Stimulated activated CD4-positive, alpha-beta T cell treated with anti-CD3 and anti-CD28 coated beads, Interleukin-2, amount 100 ng/mL, for 24 hours (primary cell): Measurements from ENCODE around the gene XYLT2.
"Not testable (repeated sequence)": the region's sequence is repeated elsewhere in the genome, so short reads cannot be mapped to it uniquely, and the experiment has no call there.

ENCODE experiments used
- DNase-seq, 2 donors: peaks; one replicate each; pipeline ENCODE4 v3.0.0-alpha.2; 2020

The XYLT2 gene

DNA sequence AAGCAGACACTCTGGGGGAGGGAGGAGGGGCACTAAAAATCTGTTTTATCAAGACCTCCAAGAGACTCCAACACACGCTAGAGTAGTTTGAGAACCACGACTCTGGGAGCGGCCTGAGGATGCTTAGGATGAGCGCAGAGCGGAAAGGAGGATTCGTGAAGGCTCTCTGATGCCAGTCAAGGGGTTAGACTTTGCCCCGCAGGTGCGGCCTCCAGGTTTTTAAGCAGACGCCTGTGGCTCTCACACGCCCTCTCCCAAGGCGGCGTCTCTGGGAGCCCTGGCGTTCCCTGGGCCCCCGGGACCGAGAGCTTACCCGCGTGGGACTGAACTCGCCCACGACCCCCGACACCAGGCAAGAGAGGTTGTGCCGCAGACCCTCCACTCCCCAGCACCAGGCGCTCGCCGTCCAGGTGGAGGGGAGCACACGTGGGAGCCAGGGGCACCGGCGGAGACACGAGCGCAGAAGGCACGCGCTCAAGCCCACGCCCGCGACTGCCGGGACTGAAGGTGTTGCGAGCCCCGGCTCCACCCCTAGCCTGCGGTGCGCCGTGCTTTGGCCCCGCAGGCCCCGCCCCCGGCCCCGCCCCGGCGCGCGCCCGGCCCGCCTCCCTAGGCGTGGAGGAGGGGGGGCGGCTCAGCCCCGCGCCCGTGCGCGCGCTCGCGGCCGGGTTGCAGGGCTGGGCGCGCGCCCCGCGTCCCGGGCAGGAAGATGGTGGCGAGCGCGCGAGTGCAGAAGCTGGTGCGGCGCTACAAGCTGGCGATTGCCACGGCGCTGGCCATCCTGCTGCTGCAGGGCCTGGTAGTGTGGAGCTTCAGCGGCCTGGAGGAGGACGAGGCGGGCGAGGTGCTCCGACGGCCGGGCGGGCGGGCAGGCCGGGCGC, at the start of gene XYLT2:
Gene XYLT2 (plus strand): TSS at position 695 of the 881 bp plus-strand sequence. CDS start 15 bp downstream, at position 710.
- peak; percentile 90 to 94 for DNase-seq

DNA sequence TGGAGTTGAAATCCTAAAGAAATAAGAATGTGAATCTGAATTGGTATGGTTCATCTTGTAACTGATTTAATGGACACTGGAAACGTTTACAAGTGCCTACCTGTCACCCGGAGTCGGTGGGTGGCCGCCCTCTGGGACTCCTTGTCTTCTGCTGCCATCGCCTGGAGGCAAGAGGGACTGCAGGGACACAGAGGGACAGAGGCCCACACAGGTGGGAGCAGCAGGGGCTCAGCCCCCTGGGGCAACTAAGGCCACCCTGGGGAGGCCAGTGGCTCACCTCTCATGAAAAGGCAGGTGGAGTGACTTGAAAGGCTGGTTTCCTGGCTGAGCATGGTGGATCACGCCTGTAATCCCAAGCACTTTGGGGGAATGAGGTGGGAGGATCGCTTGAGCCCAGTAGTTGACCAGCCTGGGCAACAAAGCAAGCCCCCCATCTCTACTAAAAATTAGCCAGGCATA, 48.5 kb upstream of the XYLT2 start:
- peak; percentile 83 to 85 for DNase-seq

DNA sequence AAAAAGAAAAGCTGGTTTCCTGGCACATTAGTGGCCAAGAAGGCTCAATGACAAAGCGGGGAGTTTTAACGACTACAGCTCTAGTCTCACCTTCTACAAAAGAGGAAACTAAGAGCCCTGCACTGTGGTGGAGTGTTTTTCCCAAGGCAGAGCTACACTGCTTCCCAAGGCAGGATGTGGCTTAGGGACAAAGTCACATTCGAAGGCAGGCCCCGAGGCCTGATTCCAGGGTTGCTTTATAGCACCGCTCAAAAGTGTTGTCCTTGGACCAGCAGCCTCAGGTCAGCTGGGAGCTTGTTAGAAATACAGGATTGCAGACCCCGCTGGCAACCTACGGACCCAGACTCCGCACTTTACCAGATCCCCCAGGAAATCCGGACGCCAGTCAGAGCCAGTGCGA, 47.9 kb upstream of the XYLT2 start:
- DNase-seq: no peak

DNA sequence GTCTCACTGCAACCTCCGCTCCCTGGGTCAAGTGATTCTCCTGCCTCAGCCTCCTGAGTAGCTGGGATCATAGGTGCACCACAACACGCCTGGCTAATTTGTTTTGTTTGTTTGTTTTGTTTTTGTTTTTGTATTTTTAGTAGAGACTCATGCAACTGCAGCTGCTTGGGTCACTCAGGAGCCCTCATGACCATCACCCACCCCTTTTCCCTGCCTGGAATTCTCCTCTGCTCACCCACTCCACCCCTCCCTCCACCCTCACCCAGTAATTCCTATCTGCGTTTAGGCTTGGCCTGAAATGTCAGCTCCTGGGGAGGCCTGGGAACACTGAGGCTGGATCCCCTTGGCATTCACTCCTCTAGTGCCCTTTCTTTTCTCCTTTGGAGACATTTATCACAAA, 46.1 kb upstream of the XYLT2 start:
- DNase-seq: no peak

DNA sequence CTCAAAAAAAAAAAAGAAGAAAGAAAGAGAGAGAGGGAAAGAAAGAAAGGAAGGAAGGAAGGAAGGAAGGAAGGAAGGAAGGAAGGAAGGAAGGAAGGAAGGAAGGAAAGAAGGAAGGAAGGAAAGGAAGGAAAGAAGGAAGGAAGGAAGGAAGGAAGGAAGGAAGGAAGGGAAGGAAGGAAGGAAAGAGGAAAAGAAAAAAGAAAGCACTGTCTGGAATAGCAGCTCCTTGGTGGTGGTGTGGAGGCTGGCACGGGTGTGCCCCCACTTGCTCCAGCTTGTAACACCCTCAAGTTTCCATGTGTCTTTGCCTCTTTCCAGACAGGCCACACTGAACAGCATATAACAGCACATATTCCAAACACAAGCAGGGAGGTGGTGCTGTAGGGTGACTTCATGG, 45.1 kb upstream of the XYLT2 start:
- not testable (repeated sequence) for DNase-seq

DNA sequence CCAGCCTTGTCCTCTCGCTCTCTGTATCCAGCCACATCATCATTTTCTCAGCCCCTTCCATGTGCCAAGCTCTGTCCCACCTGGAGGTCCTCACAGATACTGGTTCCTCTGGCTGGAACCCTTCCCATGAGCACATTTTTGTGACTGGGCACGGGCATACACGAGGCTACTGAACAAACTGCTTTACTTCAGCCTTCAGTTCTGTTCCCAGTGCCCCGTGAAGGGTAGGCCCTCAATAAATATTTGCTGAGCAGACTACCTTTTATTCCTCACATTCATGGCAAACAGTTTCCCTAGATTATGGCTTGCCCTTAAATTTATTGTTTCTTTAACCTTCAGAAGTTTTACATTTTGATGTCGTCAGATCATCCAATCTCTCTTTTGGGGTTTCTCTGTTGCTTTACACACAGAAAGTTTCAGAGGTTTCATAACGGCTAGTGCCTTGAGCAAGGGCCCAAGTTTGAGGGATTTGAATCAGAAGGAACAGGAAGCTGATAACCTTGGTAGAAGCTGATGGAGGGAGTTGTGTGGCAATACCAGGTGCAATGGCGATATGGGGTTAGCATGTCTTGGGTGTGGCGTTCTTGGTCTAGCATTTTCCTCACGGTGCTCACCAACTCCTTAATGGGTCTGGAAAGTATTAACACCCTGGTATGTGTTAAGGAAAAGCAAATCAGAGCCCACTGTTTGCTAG, 43.9 kb upstream of the XYLT2 start:
- no peak for DNase-seq

DNA sequence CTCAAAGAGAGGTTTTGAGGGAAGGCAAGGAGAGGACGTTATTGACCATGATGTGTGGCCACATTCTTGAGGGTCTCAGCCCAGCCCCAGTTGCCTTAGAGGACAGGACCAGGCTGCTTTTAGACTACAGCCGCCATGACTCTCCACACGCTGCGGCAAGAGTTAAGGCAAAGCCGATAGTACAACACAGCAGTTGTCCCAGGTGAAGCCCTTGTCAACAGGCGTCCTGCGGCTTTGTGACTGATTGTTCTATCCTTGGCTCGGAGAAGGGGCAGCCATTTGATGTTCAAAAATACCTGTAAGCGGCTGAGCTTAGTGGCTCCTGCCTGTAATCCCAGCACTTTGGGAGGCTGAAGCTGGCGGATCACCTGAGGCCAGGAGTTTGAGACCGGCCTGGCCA, 42.9 kb upstream of the XYLT2 start:
- DNase-seq: no peak

DNA sequence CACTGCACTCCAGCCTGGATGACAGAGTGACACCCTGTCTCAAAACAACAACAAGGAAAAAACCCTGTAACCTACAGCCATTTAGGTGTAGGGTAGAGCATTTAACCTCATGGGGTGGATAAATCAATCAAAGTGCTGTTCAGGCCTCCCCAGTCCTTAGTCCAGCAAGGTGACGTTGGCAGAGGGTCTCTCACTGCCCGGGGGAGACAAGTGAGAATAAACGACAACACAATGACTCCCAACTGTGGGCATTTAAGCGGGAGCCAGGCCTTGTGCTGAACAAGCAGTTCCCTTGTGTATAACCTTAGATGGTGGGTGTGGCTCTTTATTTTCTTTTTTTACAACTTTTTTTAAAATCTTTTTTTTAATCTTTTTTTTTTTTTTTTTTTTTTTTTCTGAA, 42.3 kb upstream of the XYLT2 start:
- no peak for DNase-seq

DNA sequence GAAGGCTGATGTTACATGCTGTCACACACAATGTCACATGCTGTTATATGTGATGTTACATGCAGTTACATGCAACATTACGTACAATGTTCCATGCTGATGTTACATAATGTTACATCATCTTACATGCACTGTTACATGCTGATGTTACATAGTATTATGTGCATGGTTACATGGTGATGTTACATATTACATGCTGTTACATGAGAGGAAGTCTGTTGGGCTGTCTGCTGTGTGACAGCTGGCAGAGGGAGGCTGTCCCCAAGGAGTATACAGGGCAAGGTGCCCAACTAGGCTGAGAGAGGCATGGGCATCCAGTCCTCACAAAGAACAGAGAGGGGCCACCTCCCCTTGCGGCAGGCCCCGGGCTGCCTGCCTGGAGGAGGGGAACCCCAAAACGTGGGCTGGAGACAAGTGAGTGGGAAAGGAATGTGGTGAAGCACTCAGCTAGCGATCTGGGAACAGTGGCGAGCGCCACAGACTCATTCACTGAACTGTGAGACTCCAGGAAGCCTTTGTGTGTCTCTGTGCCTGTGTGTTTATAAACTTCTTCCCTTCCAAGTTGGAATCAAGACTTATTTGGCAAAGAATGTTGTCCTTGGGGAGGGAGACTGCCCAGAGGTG, 41.0 kb upstream of the XYLT2 start:
- DNase-seq: no peak

DNA sequence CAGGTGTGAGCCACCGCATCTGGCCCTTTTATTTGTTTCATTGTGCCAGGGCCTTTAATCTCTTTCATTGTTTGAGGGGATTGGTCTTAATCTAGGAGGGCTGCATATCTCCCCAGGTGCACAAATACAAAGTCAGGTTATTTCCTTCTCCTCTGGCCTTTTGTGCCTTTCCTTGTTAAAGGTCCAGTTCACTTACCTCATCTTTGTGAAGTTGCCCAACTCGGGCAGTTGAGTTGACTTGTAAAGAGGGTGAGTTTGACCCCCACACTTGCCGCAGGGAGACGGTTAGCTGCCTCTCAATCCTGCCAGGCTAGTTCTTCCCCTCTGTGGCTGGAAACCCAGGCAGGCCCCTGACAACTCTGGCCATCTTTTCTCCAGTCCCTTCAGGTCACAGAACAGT, 38.3 kb upstream of the XYLT2 start:
- no peak for DNase-seq

DNA sequence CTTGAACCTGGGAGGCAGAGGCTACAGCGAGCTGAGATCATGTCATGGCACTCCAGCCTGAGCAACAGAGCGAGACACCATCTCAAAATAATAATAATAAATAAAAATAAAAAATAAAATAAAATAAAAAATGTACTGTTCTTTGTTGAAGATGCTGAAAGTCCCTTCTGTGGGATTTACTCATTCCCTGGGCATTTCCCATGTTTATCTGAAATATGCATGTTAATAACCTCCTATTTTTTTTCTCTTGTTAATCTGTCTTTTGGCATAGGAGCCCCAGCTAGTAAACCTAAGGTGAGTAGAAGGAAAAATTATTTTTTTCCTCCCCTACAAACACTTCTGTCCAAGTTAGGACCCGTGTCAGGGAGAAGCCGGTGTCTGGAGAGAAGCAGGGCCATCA, 37.3 kb upstream of the XYLT2 start:
- DNase-seq: no peak

DNA sequence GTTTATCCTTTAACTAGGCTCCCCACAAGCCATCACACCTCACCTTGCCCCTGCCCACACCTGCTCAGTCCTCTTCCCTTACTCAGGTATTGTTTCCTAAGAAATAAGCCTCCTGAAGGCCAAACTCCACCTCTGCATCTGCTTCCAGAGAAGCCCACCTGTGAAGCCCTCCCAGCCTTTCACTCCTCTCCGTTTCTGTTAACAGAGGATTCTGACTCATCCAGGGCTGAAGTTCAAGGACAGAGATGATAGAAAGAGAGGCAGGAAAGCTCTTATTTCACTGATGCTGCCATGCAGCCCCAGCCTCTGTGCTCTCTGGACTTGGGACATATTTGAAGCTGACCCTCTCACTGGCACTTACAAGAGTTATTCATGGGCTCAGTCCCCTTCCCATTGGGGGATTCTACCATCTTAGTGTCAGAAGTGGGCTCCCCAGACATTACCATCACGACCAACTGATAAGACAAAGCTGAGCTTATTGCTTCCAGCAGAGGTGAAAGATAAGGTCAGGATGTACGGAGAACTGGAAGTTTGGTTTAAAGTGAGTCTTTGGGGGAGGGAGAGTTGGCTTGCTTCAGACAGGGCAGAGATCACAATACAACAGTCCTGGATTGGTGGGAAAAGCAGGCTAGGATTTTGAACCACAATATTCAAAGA, 35.3 kb upstream of the XYLT2 start:
- DNase-seq: no peak

DNA sequence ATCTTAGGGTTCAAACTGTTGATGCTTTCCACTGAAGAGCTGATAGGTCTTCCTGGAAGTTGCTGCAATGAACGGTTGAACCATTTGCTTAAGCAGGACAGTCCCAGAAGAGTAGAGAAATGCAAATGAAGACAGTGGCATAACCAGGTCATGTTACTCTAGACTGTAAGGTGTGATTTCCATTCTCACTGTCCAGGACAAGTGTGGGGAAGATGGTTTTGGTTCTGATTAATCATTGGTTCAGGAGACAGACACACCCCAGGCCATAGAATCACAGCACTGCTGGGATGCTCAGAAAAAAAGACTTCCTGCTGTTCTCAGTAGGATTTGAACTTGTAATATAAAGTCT, 34.8 kb upstream of the XYLT2 start:
- no peak for DNase-seq

DNA sequence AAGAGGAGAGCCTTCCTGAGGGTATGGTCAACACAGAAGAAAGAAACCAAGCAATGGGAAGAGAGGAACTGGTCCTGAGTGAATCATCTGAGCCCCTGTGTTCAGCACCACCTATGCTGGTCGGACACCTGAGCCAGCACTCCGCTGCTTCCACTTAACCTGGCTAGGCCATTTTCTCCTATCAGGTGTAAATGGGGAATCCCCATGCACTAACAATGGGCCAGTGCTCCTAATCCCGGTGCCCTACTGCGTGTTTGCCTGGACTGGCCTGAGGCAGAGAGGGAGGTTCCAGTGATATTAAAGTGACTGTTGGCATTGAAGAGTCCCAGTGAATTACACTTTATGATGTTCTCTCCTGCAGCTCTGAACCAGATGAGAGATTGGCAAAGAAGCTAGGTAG, 34.4 kb upstream of the XYLT2 start:
- no peak for DNase-seq

DNA sequence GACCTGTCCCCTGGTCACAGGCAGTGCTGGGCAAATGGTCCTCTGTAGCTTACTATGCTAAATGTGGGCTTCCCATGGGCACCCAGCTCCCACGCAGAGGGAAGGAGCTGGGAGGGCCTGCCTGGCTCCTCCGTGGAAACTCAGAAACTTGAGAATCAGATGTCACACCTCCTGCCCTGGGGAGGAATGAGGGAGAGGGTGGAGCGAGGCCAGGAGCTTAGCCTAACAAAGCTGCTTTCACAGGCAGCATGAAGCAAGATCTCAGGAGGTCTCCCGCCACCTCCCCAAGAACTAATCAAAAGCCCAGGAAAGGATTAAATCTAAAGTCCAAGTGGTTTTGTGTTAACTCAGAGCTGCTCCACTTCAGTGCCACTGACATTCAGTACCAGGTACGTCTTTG, 33.6 kb upstream of the XYLT2 start:
- no peak for DNase-seq

DNA sequence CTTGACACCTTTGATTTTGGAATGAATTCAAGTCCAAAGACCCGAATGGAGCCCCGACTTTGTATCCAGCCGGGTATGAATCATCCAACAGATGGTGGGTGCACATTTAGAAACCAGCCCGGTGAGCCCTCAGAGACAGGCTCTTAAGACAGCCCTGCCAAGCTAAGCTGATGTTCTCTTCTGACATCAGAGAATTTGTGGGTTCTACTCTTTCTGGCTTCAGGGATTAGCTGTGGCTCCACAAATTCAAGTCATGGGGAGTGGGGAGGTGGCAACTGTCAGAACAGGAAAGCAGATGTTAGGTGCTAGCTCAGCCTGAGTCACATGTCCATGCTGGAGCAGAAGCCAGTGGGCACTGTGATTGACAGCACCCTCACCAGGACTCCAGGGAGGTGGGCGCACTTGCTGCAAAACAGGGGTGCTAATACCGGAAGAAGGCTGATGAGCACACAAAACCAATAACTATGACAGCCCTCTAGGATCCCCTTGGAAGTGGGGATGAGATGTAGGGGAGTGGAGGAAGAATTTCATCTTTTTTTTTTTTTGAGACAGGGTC, 31.4 kb upstream of the XYLT2 start:
- no peak for DNase-seq

DNA sequence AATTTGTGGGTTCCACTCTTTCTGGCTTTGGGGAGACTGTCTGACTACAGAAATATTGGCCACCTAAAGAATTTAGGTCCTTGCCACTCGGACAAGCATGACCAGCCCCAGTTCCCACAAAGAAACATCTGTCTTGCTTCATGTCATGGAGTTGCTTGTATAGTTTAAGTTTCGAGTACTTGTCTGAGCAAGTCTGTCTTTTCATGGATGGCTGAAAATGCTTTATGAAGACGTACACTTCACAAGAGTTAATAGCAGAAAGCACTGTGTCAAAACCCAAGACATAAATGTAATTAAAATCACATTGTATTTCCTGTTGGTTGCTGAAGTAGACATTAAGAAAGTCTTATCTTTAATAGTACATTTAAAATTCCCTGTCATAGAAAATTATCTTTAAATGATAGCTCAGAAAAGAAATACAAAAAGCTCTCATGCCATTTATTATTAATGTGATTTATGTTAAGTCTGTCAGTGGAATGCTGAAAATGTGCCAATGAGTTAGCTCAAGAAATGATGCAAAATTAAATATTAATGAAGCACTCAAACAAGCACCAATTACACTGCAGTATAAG, 29.8 kb upstream of the XYLT2 start:
- DNase-seq: no peak

DNA sequence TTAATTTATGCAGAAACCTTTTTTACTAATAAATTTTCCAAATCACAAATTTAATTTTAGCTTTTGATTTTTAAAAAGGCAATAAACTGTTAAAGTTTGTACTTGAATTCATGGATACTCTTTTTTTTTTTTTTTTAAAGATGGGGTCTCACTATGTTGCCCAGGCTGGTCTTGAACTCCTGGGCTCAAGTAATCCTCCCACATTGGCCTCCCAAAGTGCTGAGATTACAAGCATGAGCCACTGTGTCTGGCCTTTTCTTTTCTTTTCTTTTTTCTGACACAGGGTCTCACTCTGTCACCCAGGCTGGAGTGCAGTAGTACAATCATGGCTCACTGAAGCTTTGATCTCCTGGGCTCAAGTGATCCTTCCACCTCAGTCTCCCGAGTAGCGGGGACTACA, 29.3 kb upstream of the XYLT2 start:
- DNase-seq: not testable (repeated sequence)

DNA sequence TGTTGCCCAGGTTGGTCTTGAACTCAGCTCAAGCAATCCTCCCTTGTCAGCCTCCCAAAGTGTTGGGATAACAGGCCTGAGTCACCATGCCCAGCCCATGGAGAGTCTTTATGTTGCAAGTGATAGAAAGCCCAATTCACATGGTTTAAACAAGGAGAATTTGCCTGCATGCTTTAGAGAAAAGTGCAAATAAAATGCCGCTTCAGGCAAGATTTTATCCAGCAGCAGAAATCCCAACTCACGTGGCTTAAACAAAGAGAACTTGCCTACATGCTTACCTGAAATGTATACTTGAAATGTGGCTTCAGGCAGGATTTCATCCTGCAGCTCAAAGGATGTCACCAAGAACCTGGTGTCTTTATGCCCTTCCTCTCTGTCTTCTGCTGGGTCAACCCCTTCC, 28.8 kb upstream of the XYLT2 start:
- DNase-seq: no peak

DNA sequence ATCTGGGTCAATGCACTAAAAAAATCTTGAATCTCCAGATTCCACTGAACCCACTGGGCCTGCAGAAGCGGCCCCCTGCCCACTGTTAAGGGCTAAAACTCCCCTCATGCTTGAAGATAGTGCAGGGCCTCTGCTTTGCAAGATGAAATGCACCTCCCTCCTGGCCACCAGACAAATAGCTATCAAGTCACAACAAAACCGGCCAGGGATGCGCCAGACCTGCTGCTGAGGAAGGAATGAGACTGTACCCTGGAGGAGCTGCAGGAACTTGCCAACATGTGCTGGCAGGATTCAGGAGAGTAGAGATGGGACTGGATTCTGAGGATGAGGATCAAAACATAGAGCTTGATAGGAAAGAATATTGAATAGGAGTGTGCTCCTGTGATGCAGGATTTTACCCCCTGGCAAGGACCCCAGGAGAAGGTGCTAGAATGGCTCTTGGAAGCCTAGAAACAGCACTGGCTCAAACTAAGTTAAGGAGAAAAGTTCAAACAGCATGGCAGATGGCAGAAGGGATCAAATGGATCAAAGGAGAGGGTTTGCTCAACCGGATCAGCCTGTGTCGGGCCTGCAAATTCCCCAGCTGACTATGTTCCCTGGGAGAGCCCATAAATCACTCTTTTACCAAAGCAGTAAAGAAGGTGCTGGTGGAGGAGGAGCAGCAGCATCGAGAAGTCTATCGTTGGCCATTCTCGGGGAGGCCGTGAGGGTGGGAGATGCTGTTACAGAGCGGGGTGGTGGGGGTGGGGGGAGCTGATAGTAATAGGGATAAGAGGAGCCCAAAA, 27.2 kb upstream of the XYLT2 start:
- no peak for DNase-seq

DNA sequence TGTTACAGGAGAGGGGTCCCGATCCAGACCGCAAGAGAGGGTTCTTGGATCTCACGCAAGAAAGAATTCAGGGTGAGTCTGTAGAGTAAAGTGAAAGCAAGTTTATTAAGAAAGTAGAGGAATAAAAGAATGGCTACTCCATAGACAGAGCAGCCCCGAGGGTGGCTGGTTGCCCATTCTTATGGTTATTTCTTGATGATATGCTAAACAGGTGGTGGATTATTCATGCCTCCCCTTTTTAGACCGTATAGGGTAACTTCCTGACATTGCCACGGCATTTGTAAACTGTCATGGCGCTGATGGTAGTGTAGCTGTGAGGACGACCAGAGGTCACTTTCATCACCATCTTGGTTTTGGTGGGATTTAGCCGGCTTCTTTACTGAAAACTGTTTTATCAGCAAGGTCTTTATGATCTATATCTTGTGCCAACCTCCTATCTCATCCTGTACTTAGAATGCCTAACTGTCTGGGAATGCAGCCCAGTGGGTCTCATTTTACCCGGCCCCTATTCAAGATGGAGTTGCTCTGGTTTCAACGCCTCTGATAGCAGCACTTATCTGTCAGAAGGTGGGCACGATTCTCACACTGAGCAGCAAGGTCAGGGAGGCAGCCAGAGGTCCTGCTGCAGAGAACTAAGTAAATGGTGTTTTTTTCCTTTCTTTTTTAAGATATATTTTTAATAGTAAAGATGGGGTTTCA, 26.5 kb upstream of the XYLT2 start:
- no peak for DNase-seq
